Suppressor macrophage treated with lipopolysaccharide for 1 hour (primary cell): ENCODE results near the gene LGALS13.
A peak's percentile ranks its signal among the peaks of the same experiment; 100 is the strongest.

Experiments
- DNase-seq, 3 donors: peaks; one replicate each; pipeline ENCODE4 v3.0.0-alpha.2; 2020 to 2022

LGALS13 gene

GRCh38 chr19:39623946-39624345 is 21.6 kb downstream of the LGALS13 start:
- DNase-seq = no peak

DNA sequence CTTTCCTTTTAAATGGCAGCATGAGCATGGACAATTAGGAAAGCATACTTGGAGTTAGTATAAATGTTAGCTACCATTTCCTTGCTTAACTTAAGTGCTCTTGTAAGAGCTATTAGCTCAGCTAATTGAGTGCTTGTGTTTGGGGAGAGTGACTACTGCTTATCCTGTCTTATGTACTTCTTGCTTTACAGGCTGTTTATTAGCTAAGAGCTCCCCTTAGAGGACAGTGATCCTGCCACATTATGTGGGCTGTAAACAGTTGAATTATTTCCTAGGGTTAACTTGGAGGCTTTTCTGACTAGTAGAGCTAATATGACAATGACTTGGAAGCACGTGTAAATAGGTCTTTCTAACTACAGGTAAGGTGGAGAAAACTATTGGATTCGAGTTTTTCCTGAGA is 25.3 kb downstream of the LGALS13 start:
- peak in 1 of 3 donors; percentile 27 for DNase-seq

DNA sequence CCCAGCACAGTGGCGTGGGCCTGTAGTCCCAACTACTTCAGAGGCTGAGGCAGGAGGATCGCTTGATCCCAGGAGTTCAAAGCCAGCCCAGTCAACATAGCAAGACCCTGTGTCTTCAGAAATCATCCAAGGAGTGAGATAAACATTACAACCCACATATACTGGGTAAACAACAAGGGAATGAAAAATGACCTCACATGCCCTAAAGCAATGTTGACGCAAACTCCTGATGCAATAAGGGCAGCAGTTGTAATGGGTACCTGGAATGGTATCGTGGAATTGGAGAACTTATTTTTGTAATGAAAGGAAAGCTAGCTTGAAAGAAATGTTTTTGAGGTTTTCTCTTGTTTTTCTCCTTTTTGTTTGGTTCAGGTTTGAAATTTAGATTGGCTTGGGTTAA is 28.9 kb downstream of the LGALS13 start:
- no peak for DNase-seq

- DNase-seq = no peak
These were observed 29.3 kb downstream of the LGALS13 start for GRCh38 chr19:39631626-39632025.

DNA sequence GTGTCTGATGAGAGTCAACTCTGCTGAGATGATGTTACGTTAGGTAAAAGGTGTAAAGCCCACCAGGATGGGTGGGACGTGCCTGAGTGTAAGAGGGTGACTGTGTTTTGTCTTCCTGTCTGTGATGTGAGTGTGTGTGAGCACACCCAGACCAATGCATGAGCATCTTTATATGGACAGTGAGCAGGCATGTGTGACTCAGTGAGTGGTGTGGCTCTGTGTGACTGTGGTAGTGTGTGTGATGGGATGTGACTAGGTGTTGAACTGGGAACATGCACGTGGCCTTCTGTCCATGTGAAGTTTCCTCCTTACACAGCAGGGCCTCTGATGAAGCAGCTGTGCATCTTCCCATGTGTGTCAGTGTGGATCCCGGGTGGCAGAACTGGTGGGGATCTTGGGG is 35.6 kb downstream of the LGALS13 start:
- DNase-seq = peak; percentile 1 to 43 (median 9)

DNA sequence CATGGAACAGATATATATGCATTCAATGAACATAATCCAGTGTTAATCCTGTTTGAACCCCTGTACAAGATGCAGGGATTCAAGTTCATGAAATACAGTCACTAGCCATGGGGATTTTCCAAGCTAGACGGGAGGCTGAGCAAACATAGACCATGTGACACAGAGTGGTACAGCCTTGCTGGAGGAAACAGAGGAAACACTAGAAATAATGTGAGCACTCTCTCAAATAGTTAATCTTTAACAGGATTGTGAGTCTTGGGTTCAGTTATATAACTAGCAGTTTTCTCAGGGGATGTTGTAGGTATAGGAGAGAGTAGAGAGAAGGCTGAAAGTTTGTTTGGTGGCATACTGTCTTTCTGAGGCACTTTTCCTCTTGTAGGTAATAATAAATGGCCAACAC is 39.4 kb downstream of the LGALS13 start:
- no peak for DNase-seq

DNA sequence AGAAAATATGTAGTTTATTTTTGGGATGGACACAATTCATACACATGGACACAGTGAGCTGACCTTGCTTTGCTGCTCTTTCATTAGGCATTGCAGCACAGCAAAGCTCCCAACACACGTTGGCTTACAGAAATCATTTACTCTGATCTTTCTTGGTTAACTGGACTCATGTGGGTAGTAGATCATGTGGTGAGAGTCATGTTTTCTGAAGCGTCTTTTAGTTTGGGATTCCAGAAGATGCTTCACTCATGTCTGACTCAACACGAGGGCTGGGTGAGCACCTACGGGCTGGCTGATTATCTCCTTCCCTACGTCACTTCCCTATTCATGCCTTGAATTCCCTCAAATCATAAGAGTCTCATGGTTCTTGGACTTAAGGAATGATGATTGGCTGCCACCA is 41.3 kb downstream of the LGALS13 start:
- DNase-seq = no peak

DNA sequence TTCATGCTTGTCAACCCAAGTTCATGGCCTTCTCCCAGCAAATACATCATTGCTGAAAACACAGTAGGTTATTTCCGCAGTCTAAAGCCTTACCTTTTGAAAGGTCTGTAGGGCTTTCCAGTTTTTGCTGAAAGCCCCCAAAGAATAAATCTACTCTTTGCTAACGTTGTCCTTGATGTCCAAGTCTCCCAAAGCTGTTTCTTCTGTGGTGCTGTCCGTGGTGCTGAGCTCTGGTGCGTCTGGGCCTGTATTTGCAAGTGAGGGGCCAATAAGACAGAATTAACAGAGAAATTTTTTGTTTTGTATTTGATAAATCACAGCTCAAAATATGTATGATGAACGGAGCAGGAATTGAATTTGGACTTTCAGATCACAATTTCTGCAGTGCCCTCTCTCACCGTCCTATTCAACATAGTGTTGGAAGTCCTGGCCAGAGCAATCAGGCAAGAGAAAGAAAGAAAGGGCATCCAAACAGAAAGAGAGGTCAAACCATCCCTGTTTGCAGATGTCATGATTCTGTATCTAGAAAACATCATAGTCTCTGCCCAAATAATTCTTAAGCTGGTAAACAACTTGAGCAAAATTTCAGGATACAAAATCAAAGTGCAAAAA is 43.6 kb downstream of the LGALS13 start:
- DNase-seq = peak in 2 of 3 donors; percentile 24 to 45

DNA sequence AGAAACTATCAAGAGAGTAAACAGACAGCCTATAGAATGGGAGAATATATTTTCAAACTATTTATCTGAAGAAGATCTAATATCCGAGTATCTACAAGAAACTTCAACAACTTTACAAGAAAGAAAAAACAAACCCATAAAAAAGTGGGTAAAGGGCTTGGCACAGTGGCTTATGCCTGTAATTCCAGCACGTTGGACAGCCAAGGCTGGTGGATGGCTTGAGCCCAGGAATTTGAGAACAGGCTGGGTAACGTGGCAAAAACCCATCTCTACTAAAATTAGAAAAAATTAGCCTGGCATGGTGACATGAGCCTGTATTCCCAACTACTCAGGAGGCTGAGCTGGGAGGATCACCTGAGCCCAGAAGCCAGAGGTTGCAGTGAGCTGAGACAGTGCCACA is 45.6 kb downstream of the LGALS13 start:
- no peak for DNase-seq

GRCh38 chr19:39655613-39656012 is 53.3 kb downstream of the LGALS13 start, which contains the start of gene LGALS16:
Gene LGALS16 (plus strand): TSS chr19:39655913. CDS start chr19:39655962, 49 bp downstream.
- DNase-seq = no peak
